ENCODE measurements around the gene CSRNP3.

DNA sequence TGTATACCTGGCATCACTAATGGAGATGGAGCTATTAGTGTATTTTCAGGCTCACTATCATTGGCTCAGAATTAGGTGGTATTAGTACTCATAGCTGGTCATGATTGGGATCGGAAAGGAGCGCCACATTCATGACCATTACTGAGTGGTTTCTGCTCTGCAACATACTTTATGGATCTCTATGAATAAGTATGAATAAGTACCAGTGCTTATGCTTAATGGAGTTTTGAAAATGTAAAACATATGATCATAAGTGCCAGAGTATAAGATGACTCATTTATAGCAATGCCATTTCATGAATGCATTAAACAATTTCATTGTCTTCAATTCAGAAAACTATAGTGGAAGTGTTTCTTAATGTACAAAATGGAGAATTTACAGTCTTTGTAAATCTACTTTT, 167.9 kb downstream of the CSRNP3 start:
- no peak for TF ChIP-seq EZH2 (IDR thresholded peaks at IDR 0.05; ENCODE audit: borderline replicate concordance, insufficient read depth, low read depth, low read length, poor library complexity, severe bottlenecking)
- TF ChIP-seq, protein P1, sequence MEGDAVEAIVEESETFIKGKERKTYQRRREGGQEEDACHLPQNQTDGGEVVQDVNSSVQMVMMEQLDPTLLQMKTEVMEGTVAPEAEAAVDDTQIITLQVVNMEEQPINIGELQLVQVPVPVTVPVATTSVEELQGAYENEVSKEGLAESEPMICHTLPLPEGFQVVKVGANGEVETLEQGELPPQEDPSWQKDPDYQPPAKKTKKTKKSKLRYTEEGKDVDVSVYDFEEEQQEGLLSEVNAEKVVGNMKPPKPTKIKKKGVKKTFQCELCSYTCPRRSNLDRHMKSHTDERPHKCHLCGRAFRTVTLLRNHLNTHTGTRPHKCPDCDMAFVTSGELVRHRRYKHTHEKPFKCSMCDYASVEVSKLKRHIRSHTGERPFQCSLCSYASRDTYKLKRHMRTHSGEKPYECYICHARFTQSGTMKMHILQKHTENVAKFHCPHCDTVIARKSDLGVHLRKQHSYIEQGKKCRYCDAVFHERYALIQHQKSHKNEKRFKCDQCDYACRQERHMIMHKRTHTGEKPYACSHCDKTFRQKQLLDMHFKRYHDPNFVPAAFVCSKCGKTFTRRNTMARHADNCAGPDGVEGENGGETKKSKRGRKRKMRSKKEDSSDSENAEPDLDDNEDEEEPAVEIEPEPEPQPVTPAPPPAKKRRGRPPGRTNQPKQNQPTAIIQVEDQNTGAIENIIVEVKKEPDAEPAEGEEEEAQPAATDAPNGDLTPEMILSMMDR (IDR thresholded peaks at IDR 0.05) = no peak
